Ascending aorta (tissue), 2 donors: ENCODE measurements around the gene HCLS1. TPM values are rescaled to one million over a fixed set of nuclear protein-coding genes. Genes with fewer than 3 reads are reported as not detected.

Source experiments
- DNase-seq, 2 donors: peaks; one replicate each; pipeline ENCODE4 v3.0.0-alpha.2; 2019; ENCODE audit warnings: low spot score in 2 of 2
- H3K27ac ChIP-seq, 2 donors: fragments of 200-600 bp; sonication (generic); one replicate each; pipeline ENCODE4 v1.5.1; 2016 to 2017; ENCODE audit warnings: mild to moderate bottlenecking in 1 of 2
- H3K27me3 ChIP-seq: fragments of 200-600 bp; sonication (generic); one replicate; pipeline ENCODE4 v1.5.1; 2017
- H3K36me3 ChIP-seq, 2 donors: fragments of 200-600 bp; sonication (generic); one replicate each; pipeline ENCODE4 v1.5.1; 2016
- H3K4me1 ChIP-seq, 2 donors: fragments of 200-600 bp; sonication (generic); one replicate each; pipeline ENCODE4 v1.5.1; 2016 to 2017; ENCODE audit warnings: mild to moderate bottlenecking in 1 of 2
- H3K4me3 ChIP-seq, 2 donors: fragments of 200-600 bp; sonication (generic); one replicate each; pipeline ENCODE4 v1.5.1; 2016 to 2017; ENCODE audit warnings: mild to moderate bottlenecking in 1 of 2
- H3K9me3 ChIP-seq, 2 donors: fragments of 200-600 bp; sonication (generic); one replicate each; pipeline ENCODE4 v1.5.1; 2016
- intact Hi-C: fragments of 100-400 bp; cut with DNase I; formaldehyde crosslinking; loops from one replicate; pipeline ENCODE4 v1.15.1; 2023
- total RNA-seq: library from RNA; depleted of rRNA; stranded (reverse); fragments of >200 nt; gene quantifications from one replicate; pipeline ENCODE4 v1.1.0, GENCODE V29; 2016
- TF ChIP-seq, protein P1 (sequence below), 3 experiments: fragments of 200-600 bp in 2 of 3; fragments of 450-650 bp in 1 of 3; sonication (generic) in 2 of 3; IDR thresholded peaks; one replicate each; pipeline ENCODE4 v1.5.1; 2016 to 2019; ENCODE audit warnings: antibody characterized with exemption in 3 of 3, mild to moderate bottlenecking in 1 of 3, moderate library complexity in 1 of 3

HCLS1 gene
- total RNA-seq, 1 donor from 2014 or later = 19.8 TPM

GRCh38 chr3:121681792-121682191 lies 21.1 kb upstream of the HCLS1 start:
- no peak overlapping the region for H3K27ac ChIP-seq
- peaks cover 46 to 78% of the 10 kb centered on the region in 2 donors for H3K36me3 ChIP-seq
- H3K9me3 ChIP-seq = no peaks in the 10 kb centered on the region
- TF ChIP-seq, protein P1, sequence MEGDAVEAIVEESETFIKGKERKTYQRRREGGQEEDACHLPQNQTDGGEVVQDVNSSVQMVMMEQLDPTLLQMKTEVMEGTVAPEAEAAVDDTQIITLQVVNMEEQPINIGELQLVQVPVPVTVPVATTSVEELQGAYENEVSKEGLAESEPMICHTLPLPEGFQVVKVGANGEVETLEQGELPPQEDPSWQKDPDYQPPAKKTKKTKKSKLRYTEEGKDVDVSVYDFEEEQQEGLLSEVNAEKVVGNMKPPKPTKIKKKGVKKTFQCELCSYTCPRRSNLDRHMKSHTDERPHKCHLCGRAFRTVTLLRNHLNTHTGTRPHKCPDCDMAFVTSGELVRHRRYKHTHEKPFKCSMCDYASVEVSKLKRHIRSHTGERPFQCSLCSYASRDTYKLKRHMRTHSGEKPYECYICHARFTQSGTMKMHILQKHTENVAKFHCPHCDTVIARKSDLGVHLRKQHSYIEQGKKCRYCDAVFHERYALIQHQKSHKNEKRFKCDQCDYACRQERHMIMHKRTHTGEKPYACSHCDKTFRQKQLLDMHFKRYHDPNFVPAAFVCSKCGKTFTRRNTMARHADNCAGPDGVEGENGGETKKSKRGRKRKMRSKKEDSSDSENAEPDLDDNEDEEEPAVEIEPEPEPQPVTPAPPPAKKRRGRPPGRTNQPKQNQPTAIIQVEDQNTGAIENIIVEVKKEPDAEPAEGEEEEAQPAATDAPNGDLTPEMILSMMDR (IDR thresholded peaks at IDR 0.05) = no peak
- no peaks in the 10 kb centered on the region for H3K4me1 ChIP-seq
- no peak for DNase-seq
- no peaks in the 10 kb centered on the region for H3K27me3 ChIP-seq
- intact Hi-C loops = no loop called here
- no peak overlapping the region for H3K4me3 ChIP-seq

GRCh38 chr3:121677141-121677540 lies 16.4 kb upstream of the HCLS1 start:
- Histone ChIP-seq H3K36me3 (peaks cover 68 to 79% of the 10 kb centered on the region in 2 donors), H3K27ac (no peak overlapping the region), H3K27me3 (no peaks in the 10 kb centered on the region), H3K4me1 (no peaks in the 10 kb centered on the region), H3K4me3 (no peak overlapping the region), H3K9me3 (no peaks in the 10 kb centered on the region)
- DNase-seq = no peak
- intact Hi-C loops = no loop called here
- TF ChIP-seq, protein P1 (IDR thresholded peaks at IDR 0.05) = no peak

- Histone ChIP-seq H3K36me3 (peaks cover 59 to 89% of the 10 kb centered on the region in 2 donors), H3K27ac (no peak overlapping the region), H3K4me3 (no peak overlapping the region), H3K4me1 (no peaks in the 10 kb centered on the region), H3K9me3 (no peaks in the 10 kb centered on the region), H3K27me3 (no peaks in the 10 kb centered on the region)
- no peak for DNase-seq
- intact Hi-C loops = no loop called here
- TF ChIP-seq, protein P1 (IDR thresholded peaks at IDR 0.05) = no peak
These were observed 10.0 kb upstream of the HCLS1 start for GRCh38 chr3:121670676-121671075.

- TF ChIP-seq, protein P1 (IDR thresholded peaks at IDR 0.05) = no peak
- no peaks in the 10 kb centered on the region for H3K9me3 ChIP-seq
- intact Hi-C loops = no loop called here
- DNase-seq = no peak
- H3K27me3 ChIP-seq = no peaks in the 10 kb centered on the region
- H3K4me1 ChIP-seq = no peaks in the 10 kb centered on the region
- H3K27ac ChIP-seq = no peak overlapping the region
- H3K36me3 ChIP-seq = peaks cover 55 to 93% of the 10 kb centered on the region in 2 donors
- H3K4me3 ChIP-seq = no peak overlapping the region
These were observed 6.6 kb upstream of the HCLS1 start for GRCh38 chr3:121667333-121667732.

GRCh38 chr3:121665488-121665887 lies 4.8 kb upstream of the HCLS1 start:
- H3K9me3 ChIP-seq = no peaks in the 10 kb centered on the region
- H3K27ac ChIP-seq = no peak overlapping the region
- H3K4me3 ChIP-seq = no peak overlapping the region
- intact Hi-C loops = no loop called here
- no peak for DNase-seq
- no peaks in the 10 kb centered on the region for H3K27me3 ChIP-seq
- no peaks in the 10 kb centered on the region for H3K4me1 ChIP-seq
- peaks cover 53 to 76% of the 10 kb centered on the region in 2 donors for H3K36me3 ChIP-seq
- TF ChIP-seq, protein P1 (IDR thresholded peaks at IDR 0.05) = no peak
